SK-N-SH treated with all-trans-retinoic acid at 6 μM for 48 hours (cell line): ENCODE data around the gene PTPRT.

Experiments
- ARNTL ChIP-seq: fragments of 450-650 bp; formaldehyde crosslinking; IDR thresholded peaks from 2 replicates; pipeline ENCODE4 v1.5.0; 2020; ENCODE audit warnings: low read depth, mild to moderate bottlenecking, moderate library complexity, borderline replicate concordance
- TCF4 ChIP-seq: fragments of 250-450 bp; sonication (Bioruptor Pico); IDR thresholded peaks from 2 replicates; pipeline ENCODE4 v1.8.0; 2021; ENCODE audit warnings: mild to moderate bottlenecking, moderate library complexity, borderline replicate concordance
- ZFP3 ChIP-seq: fragments of 250-450 bp; sonication (Bioruptor Pico); IDR thresholded peaks from 2 replicates; pipeline ENCODE4 v1.5.0; 2020; ENCODE audit warnings: mild to moderate bottlenecking, moderate library complexity
- ZFP30 ChIP-seq: fragments of 450-650 bp; formaldehyde crosslinking; IDR thresholded peaks from 2 replicates; pipeline ENCODE4 v1.5.0; 2022; ENCODE audit warnings: mild to moderate bottlenecking, moderate library complexity
- ZNF565 ChIP-seq: fragments of 450-650 bp; formaldehyde crosslinking; conservative IDR thresholded peaks from 2 replicates; pipeline ENCODE4 v1.5.0; 2020; ENCODE audit warnings: low read depth, mild to moderate bottlenecking, moderate library complexity
- ZNF70 ChIP-seq: fragments of 450-650 bp; formaldehyde crosslinking; IDR thresholded peaks from 2 replicates; pipeline ENCODE4 v1.5.0; 2020; ENCODE audit warnings: mild to moderate bottlenecking, moderate library complexity

- TF ChIP-seq ZFP30 (CRISPR knock-in tag) (no peak), ZFP3 (CRISPR knock-in tag) (no peak), ZNF565 (no peak), ZNF70 (CRISPR knock-in tag) (no peak), TCF4 (CRISPR knock-in tag) (no peak), ARNTL (CRISPR knock-in tag) (no peak)
Measured at GRCh38 chr20:42494290-42494689, 695.4 kb downstream of the PTPRT start.
